Endothelial cell (in vitro differentiated cells): ENCODE results near the gene RNF125. TPM values are rescaled to one million over a fixed set of nuclear protein-coding genes. Genes with fewer than 3 reads are reported as not detected.
"Not testable (repeated sequence)": the region's sequence is repeated elsewhere in the genome, so short reads cannot be mapped to it uniquely, and the experiment has no call there.

Experiments used
- DNase-seq: peaks from one replicate; pipeline ENCODE4 v3.0.0; 2021; ENCODE audit warnings: low spot score
- H3K27ac Mint-ChIP-seq: one replicate; pipeline ENCODE4 v1.8.0; 2021; ENCODE audit warnings: mixed read lengths, inconsistent platforms; ENCODE audit not compliant: unreplicated experiment
- H3K27me3 Mint-ChIP-seq: one replicate; pipeline ENCODE4 v1.8.0; 2021; ENCODE audit warnings: mild to moderate bottlenecking, moderate library complexity, mixed read lengths, inconsistent platforms; ENCODE audit not compliant: unreplicated experiment
- H3K36me3 Mint-ChIP-seq: one replicate; pipeline ENCODE4 v1.8.0; 2021; ENCODE audit warnings: mild to moderate bottlenecking, low read depth, mixed read lengths, inconsistent platforms; ENCODE audit not compliant: unreplicated experiment
- H3K4me1 Mint-ChIP-seq: one replicate; pipeline ENCODE4 v1.8.0; 2021; ENCODE audit warnings: mild to moderate bottlenecking, mixed read lengths, inconsistent platforms; ENCODE audit not compliant: unreplicated experiment
- H3K4me3 Mint-ChIP-seq: one replicate; pipeline ENCODE4 v1.8.0; 2021; ENCODE audit warnings: mild to moderate bottlenecking, mixed read lengths, inconsistent platforms; ENCODE audit not compliant: unreplicated experiment
- H3K9me3 Mint-ChIP-seq: one replicate; pipeline ENCODE4 v1.8.0; 2021; ENCODE audit warnings: mixed read lengths, inconsistent platforms; ENCODE audit not compliant: unreplicated experiment
- CTCF ChIP-seq: fragments of 200-600 bp; sonication (generic); IDR thresholded peaks from one replicate; pipeline ENCODE4 v1.5.0; 2021; ENCODE audit warnings: antibody characterized with exemption; ENCODE audit not compliant: unreplicated experiment
- total RNA-seq: library from RNA; stranded (reverse); fragmentation: NEBNext Ultra II Directional; extraction: Animal tissue kit (Norgen Biotek cat#: 25700); gene quantifications from one replicate; pipeline ENCODE4 v1.2.1, GENCODE V29; 2021; ENCODE audit not compliant: unreplicated experiment

The RNF125 gene
- total RNA-seq, 1 donor from 2014 or later, result 5.2 TPM

GRCh38 chr18:31983976-31984375 is 34.6 kb upstream of the RNF125 start:
- Mint-ChIP-seq H3K4me1 (no peaks in the 10 kb centered on the region), H3K9me3 (no peaks in the 10 kb centered on the region), H3K27ac (no peak overlapping the region), H3K27me3 (peaks cover 2% of the 10 kb centered on the region), H3K4me3 (no peak overlapping the region), H3K36me3 (peaks cover 1% of the 10 kb centered on the region)
- TF ChIP-seq CTCF, result no peak
- no peak for DNase-seq

GRCh38 chr18:31990823-31991222 is 27.8 kb upstream of the RNF125 start:
- Mint-ChIP-seq H3K36me3 (no peaks in the 10 kb centered on the region), H3K27me3 (peaks cover 3% of the 10 kb centered on the region), H3K4me1 (no peaks in the 10 kb centered on the region), H3K4me3 (no peak overlapping the region), H3K9me3 (no peaks in the 10 kb centered on the region), H3K27ac (no peak overlapping the region)
- DNase-seq, result no peak
- TF ChIP-seq CTCF, result no peak

GRCh38 chr18:31996007-31996406 is 22.6 kb upstream of the RNF125 start:
- Mint-ChIP-seq H3K27me3 (peaks cover 2% of the 10 kb centered on the region), H3K27ac (no peak overlapping the region), H3K36me3 (no peaks in the 10 kb centered on the region), H3K9me3 (no peaks in the 10 kb centered on the region), H3K4me3 (no peak overlapping the region), H3K4me1 (no peaks in the 10 kb centered on the region)
- no peak for TF ChIP-seq CTCF
- DNase-seq, result no peak

- DNase-seq, result no peak
- Mint-ChIP-seq H3K4me3 (no peak overlapping the region), H3K36me3 (no peaks in the 10 kb centered on the region), H3K9me3 (no peaks in the 10 kb centered on the region), H3K27ac (no peak overlapping the region), H3K4me1 (no peaks in the 10 kb centered on the region), H3K27me3 (peaks cover 5% of the 10 kb centered on the region)
- no peak for TF ChIP-seq CTCF
Observed at GRCh38 chr18:31998880-31999412, 19.7 kb upstream of the RNF125 start.

GRCh38 chr18:32001141-32001540 is 17.5 kb upstream of the RNF125 start:
- not testable (repeated sequence) for H3K27me3 Mint-ChIP-seq, H3K36me3 Mint-ChIP-seq, H3K9me3 Mint-ChIP-seq, H3K27ac Mint-ChIP-seq, H3K4me1 Mint-ChIP-seq, DNase-seq, H3K4me3 Mint-ChIP-seq

GRCh38 chr18:32003822-32004221 is 14.8 kb upstream of the RNF125 start:
- H3K4me1 Mint-ChIP-seq, H3K27ac Mint-ChIP-seq, H3K27me3 Mint-ChIP-seq, DNase-seq, H3K36me3 Mint-ChIP-seq, H3K4me3 Mint-ChIP-seq, H3K9me3 Mint-ChIP-seq: not testable (repeated sequence)
